HepG2 (cell line): ENCODE measurements around the gene PAK6. TPM values are rescaled to one million over a fixed set of nuclear protein-coding genes. Genes with fewer than 3 reads are reported as not detected.

Experiments
- ATAC-seq: fragments of 200-7000 bp; cut with Tn5 transposase; 3 replicates; pipeline ENCODE4 v1.9.1; 2020; ENCODE audit warnings: mild to moderate bottlenecking, moderate library complexity
- BruUV-seq: library from RNA; stranded (reverse); fragments of 400-500 nt; replicated peaks from 2 replicates; lab custom pipeline; 2021; lab: Mats Ljungman, UMichigan
- CTCF ChIA-PET: fragments of 300-600 bp; formaldehyde crosslinking; extraction: SDS; loops from one replicate; lab custom pipeline; 2021; ENCODE audit warnings: low total read pairs, inconsistent platforms, low intra/inter-chr PET ratio; lab: Yijun Ruan, JAX
- POLR2A ChIA-PET: fragments of 350-600 bp; sonication (Branson Sonifier 250); formaldehyde crosslinking; loops from one replicate; lab custom pipeline; 2020; ENCODE audit warnings: antibody characterized with exemption, inconsistent platforms; lab: Yijun Ruan, JAX
- DNase-seq: peaks from one replicate; pipeline ENCODE4 v3.0.0-alpha.2; 2015; ENCODE audit warnings: low spot score
- FAIRE-seq: peaks from 3 replicates; lab custom pipeline; 2011; peaks lifted over from hg19 to GRCh38; lab: Jason Lieb, UNC
- H2AFZ ChIP-seq: one replicate; pipeline ENCODE4 v1.6.1; 2011; ENCODE audit warnings: low read length, inconsistent platforms
- H3K27ac ChIP-seq: fragments of 300-600 bp; 3 replicates; pipeline ENCODE4 v1.8.0; 2011; ENCODE audit warnings: mixed run types, mild to moderate bottlenecking, mixed read lengths, low read length, inconsistent platforms; ENCODE audit not compliant: insufficient read depth; ENCODE audit errors: extremely low read length
- H3K27me3 ChIP-seq, 2 experiments: fragments of 200-600 bp in 1 of 2; 2 replicates in 1 of 2; 3 replicates in 1 of 2; pipeline versions ENCODE4 v1.6.0 to v1.8.0; 2011; ENCODE audit warnings: low read length in 2 of 2, mild to moderate bottlenecking in 2 of 2, moderate library complexity in 2 of 2, inconsistent platforms in 1 of 2; ENCODE audit not compliant: insufficient read depth in 2 of 2, control insufficient read depth in 1 of 2
- H3K36me3 ChIP-seq, 2 experiments: fragments of 200-600 bp in 1 of 2; replicated peaks in 1 of 2; 2 replicates in 1 of 2; 3 replicates in 1 of 2; pipeline versions ENCODE4 v1.5.1 to v1.8.0; 2011; ENCODE audit warnings: low read length in 2 of 2, inconsistent platforms in 1 of 2; ENCODE audit not compliant: insufficient read depth in 2 of 2, control insufficient read depth in 1 of 2
- H3K4me1 ChIP-seq: 2 replicates; pipeline ENCODE4 v1.5.1; 2012; ENCODE audit warnings: low read length, inconsistent platforms; ENCODE audit not compliant: insufficient read depth
- H3K4me2 ChIP-seq: 2 replicates; pipeline ENCODE4 v1.6.0; 2011; ENCODE audit warnings: low read depth, low read length, inconsistent platforms
- H3K4me3 ChIP-seq, 3 experiments: fragments of 200-600 bp in 1 of 3; sonication (generic), shearing (Covaris generic) in 1 of 3; replicated peaks in 1 of 3; 2 replicates each; pipeline ENCODE4 v1.5.1; 2011 to 2016; ENCODE audit warnings: low read length in 3 of 3, inconsistent platforms in 2 of 3, low read depth in 2 of 3, mild to moderate bottlenecking in 2 of 3, control low read depth in 1 of 3, mixed read lengths in 1 of 3; ENCODE audit not compliant: insufficient read depth in 1 of 3
- H3K79me2 ChIP-seq: one replicate; pipeline ENCODE4 v1.6.1; 2011; ENCODE audit warnings: low read length, inconsistent platforms; ENCODE audit not compliant: insufficient read depth
- H3K9ac ChIP-seq: 2 replicates; pipeline ENCODE4 v1.6.0; 2011; ENCODE audit warnings: mild to moderate bottlenecking, low read depth, low read length, inconsistent platforms; ENCODE audit not compliant: insufficient read depth
- H3K9me3 ChIP-seq: 2 replicates; pipeline ENCODE4 v1.5.1; 2012; ENCODE audit warnings: mild to moderate bottlenecking, low read length
- H4K20me1 ChIP-seq: 2 replicates; pipeline ENCODE4 v1.6.0; 2011; ENCODE audit warnings: inconsistent platforms, mild to moderate bottlenecking, low read length, moderate library complexity; ENCODE audit not compliant: insufficient read depth
- BATF2 ChIP-seq: sonication (generic); formaldehyde crosslinking; IDR thresholded peaks from 2 replicates; pipeline ENCODE4 v1.8.0; 2022; ENCODE audit warnings: mild to moderate bottlenecking, missing genetic modification reagents, moderate library complexity
- CHD4 ChIP-seq: fragments of 200-600 bp; sonication (generic); IDR thresholded peaks from 2 replicates; pipeline ENCODE4 v1.7.0; 2017; ENCODE audit warnings: mild to moderate bottlenecking, low read length, borderline replicate concordance
- MIER2 ChIP-seq: IDR thresholded peaks from 2 replicates; pipeline ENCODE4 v1.6.1; 2016; ENCODE audit warnings: missing biosample characterization, missing genetic modification reagents
- PHF21A ChIP-seq: sonication (generic); formaldehyde crosslinking; IDR thresholded peaks from 2 replicates; pipeline ENCODE4 v1.5.0; 2020; ENCODE audit warnings: mild to moderate bottlenecking, missing genetic modification reagents
- RBM39 ChIP-seq: fragments of 200-400 bp; formaldehyde crosslinking; IDR thresholded peaks from one replicate; pipeline ENCODE4 v1.6.1; 2018; ENCODE audit warnings: antibody characterized with exemption, mild to moderate bottlenecking, low read depth, low read length; ENCODE audit not compliant: poor library complexity, severe bottlenecking
- YEATS4 ChIP-seq: sonication (generic); formaldehyde crosslinking; IDR thresholded peaks from 2 replicates; pipeline ENCODE4 v1.4.0; 2020; ENCODE audit warnings: missing genetic modification reagents, borderline replicate concordance
- ZBTB43 ChIP-seq: sonication (generic); formaldehyde crosslinking; conservative IDR thresholded peaks from 2 replicates; pipeline ENCODE4 v1.4.0; 2020; ENCODE audit warnings: missing genetic modification reagents
- ZNF703 ChIP-seq: sonication (generic); formaldehyde crosslinking; IDR thresholded peaks from 2 replicates; pipeline ENCODE4 v1.5.1; 2020; ENCODE audit warnings: missing genetic modification reagents, mild to moderate bottlenecking, moderate library complexity, borderline replicate concordance
- WGBS: methylation state at CpG from one replicate; pipeline ENCODE4 v1.1.6; 2017; ENCODE audit warnings: low lambda C conversion rate; 5-methylcytosine and 5-hydroxymethylcytosine counted together
- in situ Hi-C: cut with HindIII; loops from 2 replicates; pipeline ENCODE4 v1.10.0; 2017; ENCODE audit warnings: low pct_unique_long_range_greater_than_20kb; ENCODE audit not compliant: extremely low pct_ligation_motif_present
- intact Hi-C: fragments of 100-400 bp; cut with micrococcal nuclease; formaldehyde crosslinking; loops from one replicate; pipeline ENCODE4 v1.10.0; 2022; ENCODE audit not compliant: unreplicated experiment
- polyA plus RNA-seq, 8 experiments: library from polyadenylated mRNA; depleted of rRNA in 3 of 8; stranded (reverse) in 7 of 8; unstranded in 1 of 8; fragments of >200 nt; fragmentation: Illumina TruSeq in 4 of 8; extraction: Trizol in 4 of 8; gene quantifications; 2 replicates each; pipeline versions ENCODE4 v1.2.1 to v1.2.3, GENCODE V29; 2011 to 2016; ENCODE audit warnings: low read depth in 4 of 8, missing spikeins in 1 of 8, mixed read lengths in 1 of 8; ENCODE audit not compliant: insufficient read depth in 1 of 8
- total RNA-seq, 5 experiments: library from RNA; depleted of rRNA; stranded (reverse); fragments of >200 nt; fragmentation: Illumina TruSeq; extraction: Trizol; gene quantifications; 2 replicates each; pipeline ENCODE4 v1.2.3, GENCODE V29; 2016; ENCODE audit warnings: low read depth in 1 of 5
- TF ChIP-seq, protein P1 (sequence below): sonication (generic); formaldehyde crosslinking; conservative IDR thresholded peaks from 2 replicates; pipeline ENCODE4 v1.5.0; 2020; ENCODE audit warnings: missing genetic modification reagents

PAK6 gene
- total and polyA plus RNA-seq, 2 of the 13 experiments (the other 11 are each of a cell fraction or from before 2014, with no cell fraction given): 0.07 TPM; not detected in 1

DNA sequence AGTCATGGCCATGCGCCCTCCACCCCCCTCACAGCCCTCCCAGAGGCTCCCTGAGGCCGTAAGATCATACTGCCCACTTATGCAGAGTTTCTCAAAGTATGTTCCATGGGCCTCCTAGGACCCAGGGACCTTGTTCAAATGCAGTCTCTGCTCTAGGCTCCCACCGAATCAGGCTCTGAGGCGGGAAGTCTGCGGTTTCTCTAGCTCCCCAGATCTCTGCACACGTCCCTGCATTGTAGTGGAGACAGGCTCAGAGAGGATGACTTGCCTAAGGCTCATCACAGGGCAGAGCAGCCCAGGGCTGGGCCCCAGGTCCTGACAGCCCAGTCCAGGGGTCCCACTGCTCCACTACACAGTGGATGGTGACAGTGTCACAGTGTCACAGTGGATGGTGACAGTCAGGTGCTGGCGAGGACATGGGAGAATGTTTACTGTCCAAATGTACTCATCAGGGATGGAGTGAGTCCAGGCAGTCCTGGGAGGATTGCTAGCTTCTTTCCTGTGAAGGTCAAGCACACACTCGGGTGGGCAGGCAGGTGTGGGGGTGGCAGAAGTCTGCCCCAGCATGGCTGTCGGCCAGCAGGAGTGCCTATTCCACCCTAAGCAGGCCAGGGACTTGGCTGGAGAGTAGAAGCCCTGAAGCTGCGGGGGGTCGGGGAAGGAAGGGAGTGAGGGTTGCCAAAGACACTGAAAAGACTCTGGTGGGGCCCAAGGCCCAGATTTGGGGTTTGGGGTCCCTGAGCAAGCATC lies 31.6 kb downstream of the PAK6 start:
- WGBS: 30% methylated on average over 7 of the region's 11 CpGs
- peaks cover 27% of the 10 kb centered on the region for H3K4me1 ChIP-seq
- TF ChIP-seq CHD4: no peak
- no peak for TF ChIP-seq RBM39
- no peak for TF ChIP-seq PHF21A (CRISPR knock-in tag)
- no peak for TF ChIP-seq ZNF703 (CRISPR knock-in tag)
- TF ChIP-seq, protein P1, sequence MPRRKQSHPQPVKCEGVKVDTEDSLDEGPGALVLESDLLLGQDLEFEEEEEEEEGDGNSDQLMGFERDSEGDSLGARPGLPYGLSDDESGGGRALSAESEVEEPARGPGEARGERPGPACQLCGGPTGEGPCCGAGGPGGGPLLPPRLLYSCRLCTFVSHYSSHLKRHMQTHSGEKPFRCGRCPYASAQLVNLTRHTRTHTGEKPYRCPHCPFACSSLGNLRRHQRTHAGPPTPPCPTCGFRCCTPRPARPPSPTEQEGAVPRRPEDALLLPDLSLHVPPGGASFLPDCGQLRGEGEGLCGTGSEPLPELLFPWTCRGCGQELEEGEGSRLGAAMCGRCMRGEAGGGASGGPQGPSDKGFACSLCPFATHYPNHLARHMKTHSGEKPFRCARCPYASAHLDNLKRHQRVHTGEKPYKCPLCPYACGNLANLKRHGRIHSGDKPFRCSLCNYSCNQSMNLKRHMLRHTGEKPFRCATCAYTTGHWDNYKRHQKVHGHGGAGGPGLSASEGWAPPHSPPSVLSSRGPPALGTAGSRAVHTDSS: no peak
- TF ChIP-seq YEATS4 (CRISPR knock-in tag): no peak
- TF ChIP-seq ZBTB43 (CRISPR knock-in tag): no peak
- TF ChIP-seq BATF2 (CRISPR knock-in tag): no peak
- TF ChIP-seq MIER2 (CRISPR knock-in tag): no peak
- no peaks in the 10 kb centered on the region for H3K79me2 ChIP-seq
- no peaks in the 10 kb centered on the region for H3K9me3 ChIP-seq
- no peak overlapping the region for H3K27ac ChIP-seq
- no TSS peak for BruUV-seq
- H3K27me3 ChIP-seq: peaks cover 6 to 46% of the 10 kb centered on the region in 2 experiments; a peak in 4 of 5 replicates
- no peak overlapping the region for H3K4me2 ChIP-seq
- CTCF ChIA-PET: no interaction called here
- FAIRE-seq: no peak
- ATAC-seq: no peak
- POLR2A ChIA-PET: no interaction called here
- no peak for DNase-seq
- intact Hi-C loops: loop anchor here (10.0 kb wide), 1 partner anchor 166 kb away; the partner anchor contains the start of gene BMF
- H3K36me3 ChIP-seq: no peaks in the 10 kb centered on the region
- H2AFZ ChIP-seq: no peak overlapping the region
- in situ Hi-C loops: loop anchor here (5.0 kb wide), 2 partner anchors 53 to 223 kb away; no protein-coding TSS in a partner anchor
- no peaks in the 10 kb centered on the region for H4K20me1 ChIP-seq
- H3K4me3 ChIP-seq: no peak overlapping the region
- H3K9ac ChIP-seq: no peak overlapping the region
